ENCODE measurements around the gene TASOR2.

TASOR2 gene

DNA sequence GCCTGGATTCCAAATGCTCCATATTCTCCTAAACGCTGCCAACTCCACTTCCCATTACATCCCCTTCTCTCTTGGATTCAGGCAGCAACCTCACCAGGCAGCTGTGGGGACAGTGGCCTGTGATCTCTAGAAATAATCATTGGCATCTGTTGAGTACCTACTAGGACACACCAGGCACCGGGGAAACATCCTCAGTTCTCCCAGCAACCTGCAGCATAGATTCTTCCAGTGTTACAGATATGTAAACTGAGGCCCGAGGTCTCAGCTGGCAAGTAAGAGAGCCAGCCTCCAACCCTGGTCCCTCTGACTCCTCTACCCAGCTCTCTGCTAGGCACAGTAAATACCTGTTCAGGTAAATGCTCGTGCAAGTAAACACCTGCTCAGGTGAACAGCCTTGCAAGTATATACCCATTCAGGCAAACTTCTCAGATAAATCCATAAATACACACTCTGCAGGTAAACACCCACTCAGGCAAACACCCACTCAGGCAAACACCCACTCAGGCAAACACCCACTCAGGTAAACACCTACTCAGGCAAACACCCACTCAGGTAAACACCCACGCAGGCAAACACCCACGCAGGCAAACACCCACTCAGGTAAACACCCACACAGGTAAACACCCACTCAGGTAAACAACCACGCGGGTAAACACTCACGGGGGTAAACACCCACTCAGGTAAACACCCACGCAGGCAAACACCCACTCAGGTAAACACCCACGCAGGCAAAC, 37.0 kb upstream of the TASOR2 start:
- no peak overlapping the region for H3K27ac ChIP-seq (ENCODE audit: low read length)
- no peaks in the 10 kb centered on the region for H3K4me1 ChIP-seq (ENCODE audit: low read length)
- no peaks in the 10 kb centered on the region for H3K27me3 ChIP-seq (ENCODE audit: low read depth, low read length)
- no peaks in the 10 kb centered on the region for H3K36me3 ChIP-seq (replicated peaks; ENCODE audit: low read depth, low read length)
- H3K79me2 ChIP-seq (ENCODE audit: low read length), result no peaks in the 10 kb centered on the region
- H3K4me2 ChIP-seq (ENCODE audit: low read length), result no peak overlapping the region
- H3K9me3 ChIP-seq (ENCODE audit: insufficient read depth, low read length), result no peaks in the 10 kb centered on the region
- no peak for TF ChIP-seq EZH2phosphoT487 (IDR thresholded peaks at IDR 0.05; ENCODE audit: low read depth)
- TF ChIP-seq, protein P1, sequence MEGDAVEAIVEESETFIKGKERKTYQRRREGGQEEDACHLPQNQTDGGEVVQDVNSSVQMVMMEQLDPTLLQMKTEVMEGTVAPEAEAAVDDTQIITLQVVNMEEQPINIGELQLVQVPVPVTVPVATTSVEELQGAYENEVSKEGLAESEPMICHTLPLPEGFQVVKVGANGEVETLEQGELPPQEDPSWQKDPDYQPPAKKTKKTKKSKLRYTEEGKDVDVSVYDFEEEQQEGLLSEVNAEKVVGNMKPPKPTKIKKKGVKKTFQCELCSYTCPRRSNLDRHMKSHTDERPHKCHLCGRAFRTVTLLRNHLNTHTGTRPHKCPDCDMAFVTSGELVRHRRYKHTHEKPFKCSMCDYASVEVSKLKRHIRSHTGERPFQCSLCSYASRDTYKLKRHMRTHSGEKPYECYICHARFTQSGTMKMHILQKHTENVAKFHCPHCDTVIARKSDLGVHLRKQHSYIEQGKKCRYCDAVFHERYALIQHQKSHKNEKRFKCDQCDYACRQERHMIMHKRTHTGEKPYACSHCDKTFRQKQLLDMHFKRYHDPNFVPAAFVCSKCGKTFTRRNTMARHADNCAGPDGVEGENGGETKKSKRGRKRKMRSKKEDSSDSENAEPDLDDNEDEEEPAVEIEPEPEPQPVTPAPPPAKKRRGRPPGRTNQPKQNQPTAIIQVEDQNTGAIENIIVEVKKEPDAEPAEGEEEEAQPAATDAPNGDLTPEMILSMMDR (IDR thresholded peaks at IDR 0.05; ENCODE audit: low read depth, low read length), result no peak
- H2AFZ ChIP-seq (ENCODE audit: low read depth, low read length), result no peak overlapping the region
- no peaks in the 10 kb centered on the region for H4K20me1 ChIP-seq (ENCODE audit: insufficient read depth, low read length)
- H3K4me3 ChIP-seq (ENCODE audit: low read length), result no peak overlapping the region
- H3K9ac ChIP-seq (ENCODE audit: low read length), result no peak overlapping the region

DNA sequence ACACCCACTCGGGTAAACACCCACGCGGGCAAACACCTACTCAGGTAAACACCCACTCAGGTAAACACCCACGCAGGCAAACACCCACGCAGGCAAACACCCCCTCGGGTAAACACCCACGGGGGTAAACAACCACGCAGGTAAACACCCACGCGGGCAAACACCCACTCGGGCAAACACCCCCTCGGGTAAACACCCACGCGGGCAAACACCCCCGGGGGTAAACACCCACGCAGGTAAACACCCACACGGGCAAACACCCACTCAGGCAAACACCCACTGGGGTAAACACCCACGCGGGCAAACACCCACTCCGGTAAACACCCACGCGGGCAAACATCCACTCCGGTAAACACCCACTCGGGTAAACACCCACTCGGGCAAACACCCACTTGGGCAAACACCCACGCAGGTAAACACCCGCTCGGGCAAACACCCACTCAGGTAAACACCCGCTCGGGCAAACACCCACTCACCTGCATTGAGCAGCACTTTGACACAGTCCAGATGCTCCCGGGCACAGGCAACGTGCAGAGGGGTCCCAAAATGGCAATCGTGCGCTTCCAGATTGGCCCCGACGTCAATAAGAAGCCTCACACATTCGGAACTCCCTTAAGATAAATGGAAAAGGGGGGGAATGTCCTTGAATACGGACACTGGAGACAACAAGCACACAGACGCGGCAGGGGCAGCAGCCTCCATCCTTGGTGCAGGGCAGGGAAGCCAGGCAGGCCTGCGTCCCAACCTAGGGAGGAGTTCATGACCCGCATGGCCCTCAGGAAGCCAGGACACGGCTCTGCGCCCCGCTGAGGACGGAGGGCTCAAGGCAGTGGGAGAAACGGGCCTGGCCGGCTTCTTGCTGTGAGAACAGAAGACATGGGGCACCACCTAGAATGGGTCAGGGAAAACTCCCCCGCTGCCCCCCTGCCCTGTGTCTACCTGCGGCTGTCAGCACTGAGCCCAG, 35.9 kb upstream of the TASOR2 start:
- Histone ChIP-seq H3K9ac (ENCODE audit: low read length) (no peak overlapping the region), H3K36me3 (replicated peaks; ENCODE audit: low read depth, low read length) (no peaks in the 10 kb centered on the region)

DNA sequence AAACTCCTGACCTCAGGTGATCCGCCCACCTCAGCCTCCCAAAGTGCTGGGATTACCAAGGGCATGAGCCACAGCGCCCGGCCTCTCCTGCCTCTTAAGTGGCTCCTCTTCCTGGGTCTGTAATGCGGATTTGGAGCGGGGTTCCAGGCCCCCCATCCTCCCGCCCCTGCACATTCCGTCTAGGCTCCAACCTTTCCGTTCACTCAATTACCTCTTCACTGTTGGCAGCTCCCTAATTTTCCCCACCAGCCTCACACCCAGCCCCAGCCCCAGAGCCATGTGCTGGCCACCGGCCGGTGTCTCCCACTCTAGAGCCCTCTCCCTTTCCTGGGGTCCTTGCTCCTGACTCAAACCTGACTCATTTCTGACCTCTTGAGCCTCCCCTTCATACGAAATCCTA, 34.9 kb upstream of the TASOR2 start:
- Histone ChIP-seq H3K4me3 (ENCODE audit: low read length) (no peak overlapping the region), H3K4me2 (ENCODE audit: low read length) (no peak overlapping the region), H2AFZ (ENCODE audit: low read depth, low read length) (no peak overlapping the region), H3K4me1 (ENCODE audit: low read length) (no peaks in the 10 kb centered on the region), H3K27ac (ENCODE audit: low read length) (no peak overlapping the region), H3K9ac (ENCODE audit: low read length) (no peak overlapping the region), H3K9me3 (ENCODE audit: insufficient read depth, low read length) (no peaks in the 10 kb centered on the region), H3K36me3 (replicated peaks; ENCODE audit: low read depth, low read length) (no peaks in the 10 kb centered on the region), H3K79me2 (ENCODE audit: low read length) (no peaks in the 10 kb centered on the region), H3K27me3 (ENCODE audit: low read depth, low read length) (no peaks in the 10 kb centered on the region), H4K20me1 (ENCODE audit: insufficient read depth, low read length) (no peaks in the 10 kb centered on the region)
- no peak for TF ChIP-seq EZH2phosphoT487 (IDR thresholded peaks at IDR 0.05; ENCODE audit: low read depth)
- TF ChIP-seq, protein P1 (IDR thresholded peaks at IDR 0.05; ENCODE audit: low read depth, low read length), result no peak

More for the DNA sequence above, 35.9 kb upstream of the TASOR2 start:
- TF ChIP-seq, protein P1 (IDR thresholded peaks at IDR 0.05; ENCODE audit: low read depth, low read length), result no peak
- no peak for TF ChIP-seq EZH2phosphoT487 (IDR thresholded peaks at IDR 0.05; ENCODE audit: low read depth)
- H4K20me1 ChIP-seq (ENCODE audit: insufficient read depth, low read length), result no peaks in the 10 kb centered on the region
- H3K27ac ChIP-seq (ENCODE audit: low read length), result no peak overlapping the region
- H3K27me3 ChIP-seq (ENCODE audit: low read depth, low read length), result no peaks in the 10 kb centered on the region
- H3K4me2 ChIP-seq (ENCODE audit: low read length), result no peak overlapping the region
- H2AFZ ChIP-seq (ENCODE audit: low read depth, low read length), result no peak overlapping the region
- H3K9me3 ChIP-seq (ENCODE audit: insufficient read depth, low read length), result no peaks in the 10 kb centered on the region
- no peaks in the 10 kb centered on the region for H3K4me1 ChIP-seq (ENCODE audit: low read length)
- H3K4me3 ChIP-seq (ENCODE audit: low read length), result no peak overlapping the region
- H3K79me2 ChIP-seq (ENCODE audit: low read length), result no peaks in the 10 kb centered on the region
